MG63 (cell line): ENCODE data around the gene STX4. TPM values are rescaled to one million over a fixed set of nuclear protein-coding genes. Genes with fewer than 3 reads are reported as not detected.

Source experiments
- DNase-seq: peaks from one replicate; pipeline ENCODE4 v3.0.0-alpha.2; 2020
- H3K27me3 ChIP-seq: fragments of 250-450 bp; sonication (Bioruptor Pico); 2 replicates; pipeline ENCODE4 v1.5.1; 2020; ENCODE audit warnings: mild to moderate bottlenecking, moderate library complexity
- H3K36me3 ChIP-seq: fragments of 250-450 bp; sonication (Bioruptor Pico); 2 replicates; pipeline ENCODE4 v1.5.1; 2020; ENCODE audit warnings: mild to moderate bottlenecking, moderate library complexity
- H3K4me3 ChIP-seq: fragments of 250-450 bp; sonication (Bioruptor Pico); 2 replicates; pipeline ENCODE4 v1.5.1; 2020; ENCODE audit warnings: mild to moderate bottlenecking, moderate library complexity
- H3K9me3 ChIP-seq: fragments of 250-450 bp; sonication (Bioruptor Pico); 2 replicates; pipeline ENCODE4 v1.5.1; 2020; ENCODE audit warnings: mild to moderate bottlenecking, moderate library complexity
- total RNA-seq: library from RNA; depleted of rRNA; stranded (reverse); fragments of >200 nt; shearing (Covaris generic); gene quantifications from 2 replicates; pipeline ENCODE4 v1.2.3, GENCODE V29; 2014; ENCODE audit warnings: low replicate concordance

The STX4 gene
- total RNA-seq, 1 experiment from 2014 or later: 47.1 TPM

DNA sequence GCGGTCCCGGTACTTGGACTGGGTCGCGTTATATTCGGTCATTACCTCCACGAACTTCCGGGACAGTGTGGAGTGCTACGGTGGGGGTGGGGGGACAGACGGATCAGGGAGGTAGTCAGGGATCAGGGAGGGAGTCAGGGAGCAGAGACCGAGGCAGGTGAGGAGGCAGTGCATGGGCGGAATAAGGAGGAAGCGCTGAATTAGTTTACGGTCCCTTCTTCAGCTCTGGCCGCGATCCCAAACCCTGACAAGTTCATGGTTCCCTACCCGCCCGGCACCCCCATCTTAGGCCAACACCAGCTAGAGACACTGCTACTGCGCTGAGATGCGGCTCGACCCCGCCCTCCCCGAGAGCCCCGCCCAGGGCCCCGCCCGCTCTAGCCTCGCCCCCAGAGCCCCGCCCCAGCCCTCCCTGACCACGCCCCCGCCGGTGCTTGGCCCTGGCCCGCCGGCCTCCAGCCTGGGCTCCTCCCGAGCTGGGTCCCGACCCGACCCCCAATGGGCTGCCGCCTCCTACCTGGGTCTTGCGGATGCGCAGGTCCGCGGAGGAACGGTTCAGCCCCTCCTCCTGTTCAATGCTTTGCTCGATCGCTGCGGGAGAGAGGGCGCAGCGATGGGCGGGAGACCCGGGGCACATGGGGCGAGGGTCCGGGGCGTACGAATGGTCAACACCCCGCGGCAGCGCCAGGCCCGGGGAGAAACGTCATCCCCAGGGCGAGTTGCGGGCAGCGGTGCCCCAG is 36.2 kb upstream of the STX4 start:
- no peaks in the 10 kb centered on the region for H3K27me3 ChIP-seq
- peak; percentile 83 for DNase-seq
- H3K36me3 ChIP-seq: no peaks in the 10 kb centered on the region
- peak overlapping the region; percentile 46 for H3K4me3 ChIP-seq
- no peaks in the 10 kb centered on the region for H3K9me3 ChIP-seq

DNA sequence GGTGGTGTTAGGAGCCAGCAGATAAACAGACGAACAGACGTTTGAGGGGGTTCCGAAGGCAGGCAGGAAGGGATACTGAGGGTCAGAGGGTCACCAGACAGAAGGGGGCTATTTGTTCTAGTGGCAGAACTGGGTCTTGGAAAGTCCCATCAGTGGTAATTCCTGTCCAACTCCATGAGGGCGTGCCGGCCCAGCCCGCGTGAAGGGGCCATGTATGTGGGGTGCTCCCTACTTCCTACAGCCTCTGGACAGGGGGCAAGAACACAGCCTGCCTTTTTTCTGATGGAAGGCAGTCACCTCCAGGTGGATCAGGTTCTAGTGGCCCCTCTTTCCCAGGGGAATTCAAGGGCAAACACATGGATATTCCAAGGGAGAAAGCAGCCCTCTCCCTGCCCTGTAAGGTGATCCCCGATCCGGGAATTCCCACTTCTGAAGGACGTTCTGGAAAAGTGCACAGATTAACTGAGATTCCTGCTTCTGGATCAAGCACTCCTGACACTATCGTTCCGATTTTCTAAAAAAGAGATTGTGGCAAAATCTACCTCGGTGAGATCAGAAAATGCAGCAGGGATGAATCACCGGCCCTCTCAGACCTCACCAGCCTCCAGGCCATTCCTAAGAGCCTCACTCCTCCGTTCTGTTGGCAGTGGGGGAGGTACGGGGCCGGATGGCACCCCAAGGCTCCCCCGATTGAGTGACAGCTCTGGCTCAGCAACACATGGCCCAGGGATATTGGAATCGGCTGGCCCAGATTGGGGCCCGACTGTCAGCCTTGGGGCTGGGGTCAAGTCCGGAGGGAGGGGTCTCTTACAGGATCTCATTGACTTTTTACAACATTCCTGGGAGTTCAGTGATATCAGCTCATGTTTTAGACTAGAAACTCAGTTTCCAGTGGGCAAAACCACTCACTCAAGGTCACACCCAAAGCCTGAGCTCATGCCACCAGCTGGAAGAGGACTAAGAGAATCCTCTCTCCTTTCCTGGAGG is 35.3 kb upstream of the STX4 start:
- no peaks in the 10 kb centered on the region for H3K27me3 ChIP-seq
- peak; percentile 91 for DNase-seq
- no peaks in the 10 kb centered on the region for H3K9me3 ChIP-seq
- peak overlapping the region; percentile 46 for H3K4me3 ChIP-seq
- H3K36me3 ChIP-seq: no peaks in the 10 kb centered on the region

DNA sequence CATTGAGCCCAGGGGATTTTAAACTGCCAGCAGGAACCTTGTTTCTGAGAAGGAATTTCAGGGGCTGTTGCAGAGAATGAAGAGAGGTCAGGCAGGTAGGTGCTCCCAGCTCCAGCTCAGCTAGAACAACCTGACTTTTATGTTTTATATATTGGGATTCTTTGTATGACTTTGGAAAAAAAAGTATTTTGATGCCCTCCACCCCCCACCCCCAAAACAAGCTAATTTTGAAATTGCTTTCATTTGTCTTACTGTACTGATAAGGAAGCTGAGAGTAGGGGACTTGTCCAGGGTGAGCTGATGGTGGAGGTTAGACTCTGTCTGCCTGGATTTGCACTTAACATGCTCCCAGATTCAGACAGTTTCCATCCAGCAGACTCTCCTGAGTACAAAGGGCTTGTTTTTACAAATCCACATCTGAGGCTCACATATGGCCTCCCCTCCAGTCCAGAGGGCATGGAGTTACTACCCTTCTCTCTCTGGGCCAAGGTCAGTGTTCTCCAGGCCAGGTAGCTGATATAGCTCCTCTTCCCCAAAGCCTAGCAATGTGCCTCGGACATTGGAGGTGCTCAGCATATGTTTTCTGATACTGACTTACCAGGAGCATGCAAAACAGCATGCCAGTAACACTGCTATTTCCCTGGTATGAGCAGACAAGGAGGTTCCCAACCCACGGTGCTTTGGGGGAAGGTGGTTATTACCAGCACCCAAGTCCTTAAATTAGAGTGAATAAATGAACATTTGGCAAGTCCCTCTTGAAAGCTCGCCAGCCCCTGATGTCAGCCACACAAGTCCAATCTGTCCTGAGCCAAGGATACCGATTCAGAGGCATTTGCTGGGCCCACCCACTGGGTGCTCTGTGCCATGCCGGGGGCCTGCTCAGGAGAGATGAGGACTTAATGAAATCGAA is 34.3 kb upstream of the STX4 start:
- Histone ChIP-seq H3K4me3 (no peak overlapping the region), H3K36me3 (no peaks in the 10 kb centered on the region), H3K27me3 (no peaks in the 10 kb centered on the region), H3K9me3 (no peaks in the 10 kb centered on the region)
- peak; percentile 72 for DNase-seq

- H3K4me3 ChIP-seq: no peak overlapping the region
- no peaks in the 10 kb centered on the region for H3K36me3 ChIP-seq
- H3K27me3 ChIP-seq: no peaks in the 10 kb centered on the region
- DNase-seq: no peak
- H3K9me3 ChIP-seq: no peaks in the 10 kb centered on the region
Measured at GRCh38 chr16:31000671-31001382, 32.5 kb upstream of the STX4 start.

DNA sequence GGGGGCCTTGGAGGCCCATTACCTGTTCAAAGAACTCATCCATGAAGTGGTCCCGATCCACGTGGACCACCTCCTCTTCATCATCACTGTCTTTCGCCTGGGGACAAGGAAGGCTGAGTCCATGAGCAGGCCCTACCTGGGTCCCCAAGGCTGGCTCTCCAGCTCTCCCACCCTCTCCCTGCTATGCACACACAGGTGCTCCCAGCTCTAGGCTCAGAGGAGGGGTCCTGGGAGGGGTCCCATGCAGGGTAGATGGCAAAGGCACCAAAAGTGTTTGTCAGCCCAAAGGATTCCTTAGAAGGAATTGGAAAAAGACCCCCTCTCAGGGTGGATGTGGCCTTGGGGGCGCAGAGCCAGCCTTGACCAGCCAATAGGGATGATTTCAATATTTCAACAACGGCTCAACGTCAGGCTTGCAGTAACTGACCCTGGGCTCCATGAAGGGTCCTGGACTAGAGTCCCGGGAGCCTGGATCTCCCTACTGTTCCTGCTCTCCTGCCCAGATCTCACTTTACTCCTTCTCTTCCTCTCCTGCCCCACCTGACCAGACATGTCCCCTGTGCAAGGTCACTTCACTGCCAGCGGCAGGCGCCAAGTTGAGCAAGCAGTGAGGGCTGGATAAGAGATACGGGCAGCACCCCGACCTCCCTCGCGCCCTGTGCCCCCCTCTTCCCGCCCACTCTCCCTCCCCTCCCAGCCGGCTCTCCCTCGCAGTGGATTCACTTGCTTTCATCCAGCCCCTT is 31.7 kb upstream of the STX4 start:
- Histone ChIP-seq H3K9me3 (no peaks in the 10 kb centered on the region), H3K4me3 (no peak overlapping the region), H3K27me3 (no peaks in the 10 kb centered on the region), H3K36me3 (no peaks in the 10 kb centered on the region)
- no peak for DNase-seq

GRCh38 chr16:31002250-31002700 is 31.1 kb upstream of the STX4 start:
- Histone ChIP-seq H3K4me3 (no peak overlapping the region), H3K36me3 (no peaks in the 10 kb centered on the region), H3K27me3 (no peaks in the 10 kb centered on the region), H3K9me3 (no peaks in the 10 kb centered on the region)
- no peak for DNase-seq

- Histone ChIP-seq H3K4me3 (no peak overlapping the region), H3K36me3 (no peaks in the 10 kb centered on the region), H3K27me3 (no peaks in the 10 kb centered on the region), H3K9me3 (no peaks in the 10 kb centered on the region)
- DNase-seq: no peak
Measured at GRCh38 chr16:31002862-31003341, 30.5 kb upstream of the STX4 start.

DNA sequence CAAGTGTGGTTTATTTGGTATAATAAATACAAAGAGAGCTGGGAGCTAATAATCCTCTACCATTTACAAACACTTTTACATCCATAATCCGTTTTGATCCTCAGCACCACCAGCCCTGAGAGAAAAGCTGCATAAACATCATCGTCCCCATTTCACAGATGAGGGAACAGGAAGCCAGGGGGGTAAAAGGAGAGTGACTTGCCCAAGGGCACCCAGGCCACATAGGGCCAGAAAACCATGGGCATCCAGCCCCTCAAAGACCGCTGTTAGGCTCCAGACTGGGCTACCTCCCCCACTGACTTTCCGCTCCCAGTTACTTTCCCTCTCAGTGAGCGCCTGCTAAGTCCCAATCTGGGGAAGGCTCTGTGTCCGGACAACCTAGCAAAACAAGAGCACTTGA is 29.6 kb upstream of the STX4 start:
- H3K27me3 ChIP-seq: no peaks in the 10 kb centered on the region
- DNase-seq: no peak
- H3K9me3 ChIP-seq: no peaks in the 10 kb centered on the region
- no peak overlapping the region for H3K4me3 ChIP-seq
- H3K36me3 ChIP-seq: no peaks in the 10 kb centered on the region

DNA sequence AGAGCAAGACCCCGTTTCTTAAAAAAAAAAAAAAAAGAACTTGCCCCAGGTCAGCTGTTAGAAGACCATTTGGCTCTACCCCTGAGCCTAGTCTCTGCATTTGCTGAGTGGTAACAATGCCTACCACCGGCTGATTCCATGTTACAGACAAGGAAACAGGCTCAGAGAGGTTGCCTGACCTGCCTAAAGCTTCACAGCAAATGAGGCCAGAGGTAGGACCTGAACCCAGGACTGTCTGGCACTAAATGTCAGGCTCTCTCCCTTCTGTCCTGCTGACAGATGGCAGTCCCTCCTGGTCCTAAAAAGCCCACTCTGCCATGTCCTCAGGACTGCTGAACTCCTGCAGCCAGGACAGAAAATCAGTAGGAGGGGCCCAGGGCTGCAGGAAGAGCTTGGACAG is 28.7 kb upstream of the STX4 start:
- H3K36me3 ChIP-seq: no peaks in the 10 kb centered on the region
- DNase-seq: no peak
- no peaks in the 10 kb centered on the region for H3K27me3 ChIP-seq
- no peaks in the 10 kb centered on the region for H3K9me3 ChIP-seq
- no peak overlapping the region for H3K4me3 ChIP-seq

DNA sequence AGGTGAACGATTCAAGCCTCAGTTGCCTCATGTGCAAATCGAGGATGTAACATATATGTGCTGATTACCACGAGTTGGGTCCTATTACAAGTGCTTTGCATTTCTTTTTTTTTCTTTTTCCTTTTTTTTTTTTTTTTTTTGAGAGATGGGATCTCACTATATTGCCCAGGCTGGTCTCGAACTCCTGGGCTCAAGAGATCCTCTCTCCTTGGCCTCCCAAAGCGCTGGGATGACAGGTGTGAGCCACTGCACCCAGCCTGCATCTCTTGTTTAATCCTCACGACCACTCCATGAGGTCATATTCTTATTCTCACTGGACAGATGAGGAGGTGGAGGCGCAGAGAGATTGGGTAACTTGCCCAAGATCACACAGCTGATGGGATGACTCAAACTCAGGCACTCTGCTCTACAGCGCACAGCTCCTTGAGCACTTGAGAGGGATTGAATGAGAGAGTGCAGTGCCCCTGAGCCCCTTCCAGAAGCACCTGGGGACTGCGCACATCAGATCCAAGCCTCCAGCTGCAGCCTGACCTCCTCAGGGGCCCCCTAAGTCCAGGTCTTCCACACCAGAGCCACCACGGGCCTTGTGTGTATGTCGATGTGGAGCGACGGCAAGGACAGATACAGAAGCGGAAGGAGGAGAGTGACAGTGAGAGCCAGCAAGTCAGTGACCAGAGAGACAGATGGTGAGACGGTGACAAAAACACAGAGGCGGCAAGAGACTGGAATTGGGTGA is 27.8 kb upstream of the STX4 start:
- H3K9me3 ChIP-seq: no peaks in the 10 kb centered on the region
- no peak overlapping the region for H3K4me3 ChIP-seq
- H3K27me3 ChIP-seq: no peaks in the 10 kb centered on the region
- no peaks in the 10 kb centered on the region for H3K36me3 ChIP-seq
- DNase-seq: no peak

- no peaks in the 10 kb centered on the region for H3K27me3 ChIP-seq
- no peak for DNase-seq
- no peaks in the 10 kb centered on the region for H3K9me3 ChIP-seq
- no peaks in the 10 kb centered on the region for H3K36me3 ChIP-seq
- no peak overlapping the region for H3K4me3 ChIP-seq
Measured at GRCh38 chr16:31006086-31006385, 27.3 kb upstream of the STX4 start.

DNA sequence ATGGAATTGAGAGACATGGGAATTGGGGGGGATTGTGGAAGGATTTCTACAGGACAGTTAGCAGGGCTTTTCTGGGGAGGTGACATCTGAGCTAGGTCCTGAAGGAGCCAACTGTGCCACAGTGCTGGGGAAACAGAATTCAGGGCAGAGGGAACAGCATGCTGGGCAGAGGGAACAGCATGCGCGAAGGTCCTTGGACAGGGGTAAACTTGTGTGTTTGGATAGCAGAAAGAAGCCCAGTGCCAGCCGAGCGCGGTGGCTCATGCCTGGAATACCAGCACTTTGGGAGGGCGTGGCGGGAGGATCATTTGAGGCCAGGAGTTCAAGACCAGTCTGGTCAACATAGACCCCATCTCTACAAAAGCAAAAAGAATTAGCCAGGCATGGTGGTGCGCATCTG is 26.8 kb upstream of the STX4 start:
- no peaks in the 10 kb centered on the region for H3K9me3 ChIP-seq
- H3K4me3 ChIP-seq: no peak overlapping the region
- no peaks in the 10 kb centered on the region for H3K36me3 ChIP-seq
- no peak for DNase-seq
- no peaks in the 10 kb centered on the region for H3K27me3 ChIP-seq

- H3K4me3 ChIP-seq: no peak overlapping the region
- no peaks in the 10 kb centered on the region for H3K9me3 ChIP-seq
- no peaks in the 10 kb centered on the region; the same call in 1 of the 2 replicates for H3K27me3 ChIP-seq
- no peak for DNase-seq
- no peaks in the 10 kb centered on the region for H3K36me3 ChIP-seq
Measured at GRCh38 chr16:31007684-31008083, 25.7 kb upstream of the STX4 start.

GRCh38 chr16:31008149-31008548 is 25.2 kb upstream of the STX4 start:
- H3K36me3 ChIP-seq: no peaks in the 10 kb centered on the region
- H3K9me3 ChIP-seq: no peaks in the 10 kb centered on the region
- H3K27me3 ChIP-seq: no peaks in the 10 kb centered on the region; the same call in 1 of the 2 replicates
- peak; percentile 71 for DNase-seq
- no peak overlapping the region for H3K4me3 ChIP-seq

DNA sequence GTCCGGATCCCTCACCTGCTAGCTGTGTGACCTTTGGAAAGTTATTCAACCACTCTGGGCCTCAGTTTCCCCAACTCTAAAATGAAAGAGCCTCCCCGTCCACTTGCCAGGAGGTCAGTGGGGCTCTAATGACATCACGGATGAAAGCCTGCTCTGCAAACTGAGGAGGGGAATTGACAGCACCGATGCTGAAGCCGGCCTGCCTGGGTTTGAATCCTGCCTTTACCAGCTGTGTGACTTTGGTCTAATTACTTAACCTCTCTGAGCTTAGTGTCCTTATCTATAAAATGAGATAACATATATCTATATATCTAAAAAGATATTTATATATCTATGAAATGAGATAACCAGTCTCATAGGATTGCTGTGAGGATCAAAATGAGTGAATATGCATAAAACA is 24.8 kb upstream of the STX4 start:
- Histone ChIP-seq H3K9me3 (no peaks in the 10 kb centered on the region), H3K27me3 (peaks cover 1% of the 10 kb centered on the region), H3K36me3 (no peaks in the 10 kb centered on the region), H3K4me3 (no peak overlapping the region)
- DNase-seq: no peak
